Activated CD4-positive, CD25-positive, alpha-beta regulatory T cell treated with anti-CD3 and anti-CD28 coated beads, Interleukin-2, amount 50 U/mL, for 72 hours (primary cell): ENCODE data around the gene MYO10.

Experiments used
- DNase-seq: peaks from one replicate; pipeline ENCODE4 v3.0.0; 2021

The MYO10 gene

DNA sequence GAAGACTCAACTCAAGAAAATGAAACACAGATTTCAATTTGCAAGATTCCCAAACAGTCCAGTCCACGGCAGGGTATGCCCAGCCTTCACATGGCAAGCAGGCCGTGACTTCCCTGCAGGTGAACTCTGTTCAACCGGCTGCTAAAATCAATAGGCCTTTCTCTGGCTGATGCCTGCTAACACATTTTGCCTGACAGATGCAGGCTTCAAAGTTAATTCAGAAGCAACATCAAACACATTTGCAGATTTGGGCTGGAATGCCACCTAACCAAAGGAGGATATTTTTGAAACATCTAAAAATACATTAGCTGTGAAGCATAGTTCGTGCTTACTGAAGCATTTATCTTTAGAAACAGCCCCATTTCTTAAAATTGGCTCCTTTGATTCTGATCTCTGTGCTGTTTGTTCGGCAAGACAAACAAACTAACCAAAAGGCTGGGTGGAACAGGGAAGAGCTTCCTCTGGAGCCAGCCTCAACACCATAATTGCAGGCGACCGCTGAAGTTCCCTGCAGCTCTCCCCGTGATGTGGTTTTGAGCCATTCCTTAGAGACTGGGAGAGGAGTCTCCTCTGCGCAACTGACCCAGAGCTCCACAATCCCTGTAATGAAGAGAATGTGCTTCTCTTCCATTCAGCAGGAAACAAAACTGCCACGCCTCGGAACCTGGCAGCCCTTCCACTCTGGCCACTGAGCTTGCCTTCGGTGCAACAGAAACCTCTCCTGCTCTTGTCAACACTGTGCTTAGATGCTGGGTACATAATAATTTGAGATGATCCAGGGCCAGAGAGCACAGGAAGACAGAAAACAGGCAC lies 126.5 kb downstream of the MYO10 start:
- DNase-seq, result no peak

GRCh38 chr5:16809010-16809394 lies 127.1 kb downstream of the MYO10 start:
- DNase-seq, result no peak

DNA sequence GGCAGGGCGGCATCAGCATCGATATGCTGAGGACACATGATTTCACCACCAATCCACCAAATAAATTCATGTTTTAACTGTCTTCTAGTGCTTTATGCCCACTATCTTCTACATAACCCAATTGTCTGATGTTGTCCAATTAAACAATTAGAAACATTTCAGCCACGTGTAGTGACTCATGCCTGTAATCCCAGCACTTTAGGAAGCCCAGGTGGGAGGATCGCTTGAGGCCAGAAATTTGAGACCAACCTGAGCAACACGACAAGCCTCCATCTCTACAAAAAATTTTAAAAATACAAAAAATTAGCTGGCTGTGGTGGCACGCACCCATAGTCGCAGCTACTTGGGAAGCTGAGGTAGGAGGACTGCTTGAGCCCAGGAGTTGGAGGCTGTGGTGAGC lies 128.1 kb downstream of the MYO10 start:
- no peak for DNase-seq

- DNase-seq, result no peak
Observed at GRCh38 chr5:16807547-16807864, 128.6 kb downstream of the MYO10 start.

DNA sequence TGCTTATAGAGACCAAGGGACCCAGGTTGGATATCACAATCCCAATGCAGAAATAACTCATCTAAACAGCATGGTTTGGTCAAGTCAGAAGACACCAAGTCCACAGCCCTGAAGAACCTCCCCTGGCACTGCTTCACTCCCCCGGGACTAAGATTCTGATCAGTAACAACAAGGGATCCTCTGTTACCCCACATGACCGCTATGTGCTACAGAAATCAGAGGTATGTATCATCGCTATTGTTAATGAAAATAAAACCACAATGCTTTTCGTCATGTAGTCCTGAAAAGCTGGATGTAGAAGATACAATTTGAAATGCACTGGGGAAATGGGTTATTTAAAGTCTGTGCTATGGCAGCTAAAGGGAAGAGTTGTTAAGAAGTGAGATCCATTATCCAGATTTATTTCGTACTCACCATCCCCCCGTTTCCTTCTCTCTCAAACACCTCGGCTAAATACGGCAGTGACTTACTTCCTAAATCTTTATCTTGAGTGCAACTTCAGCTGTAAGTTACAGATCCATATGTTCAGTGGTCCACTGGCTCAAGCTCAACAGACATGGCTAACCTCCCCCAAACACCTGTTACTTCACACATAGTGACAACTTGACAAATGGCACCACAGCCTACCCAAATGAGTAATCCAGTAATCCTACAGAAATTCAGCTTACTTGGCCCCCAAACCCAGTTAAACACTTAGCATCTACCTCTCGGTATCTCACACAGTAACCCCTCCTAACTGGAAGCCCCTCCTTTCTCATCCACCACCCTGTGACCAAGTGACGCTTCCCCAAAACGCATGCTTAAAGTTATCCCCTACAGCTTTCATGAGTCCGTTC lies 129.2 kb downstream of the MYO10 start:
- DNase-seq, result no peak

DNA sequence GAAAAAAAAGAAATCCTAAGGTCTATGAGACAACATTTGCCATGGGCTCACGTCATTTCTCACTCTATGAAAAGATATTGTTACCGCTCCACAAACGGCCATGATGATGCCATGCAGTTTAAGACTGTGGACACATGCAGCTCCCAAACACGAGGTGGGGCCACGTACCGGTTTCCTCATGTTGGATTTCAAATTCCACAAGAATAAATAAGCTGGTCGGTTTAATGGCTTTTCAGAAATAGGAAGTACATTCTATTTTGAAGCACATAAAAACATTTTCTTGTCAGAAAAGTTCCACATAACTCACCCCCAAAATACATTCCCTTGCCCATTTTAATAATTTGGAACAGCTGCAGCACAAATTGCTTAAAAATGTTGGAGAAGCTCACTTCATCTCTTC lies 130.6 kb downstream of the MYO10 start:
- no peak for DNase-seq

DNA sequence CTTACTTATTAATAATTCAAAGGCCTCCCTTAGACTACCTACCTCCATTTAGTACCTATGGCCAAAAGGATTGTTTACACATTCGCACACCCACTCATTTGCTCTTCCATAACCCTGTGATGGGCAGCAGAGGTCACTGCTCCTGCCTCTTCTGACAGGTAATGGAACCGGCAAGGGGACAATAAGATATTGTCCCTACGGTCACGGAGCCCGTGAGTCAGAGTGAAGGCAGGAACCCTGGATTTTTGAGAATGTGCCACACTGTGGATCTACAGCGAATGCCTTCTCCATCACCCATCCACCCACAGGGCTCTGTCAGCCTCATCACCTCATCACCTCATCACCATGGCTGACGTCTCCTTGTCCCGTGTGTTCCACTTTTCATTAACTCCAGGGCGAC lies 132.3 kb downstream of the MYO10 start:
- no peak for DNase-seq

DNA sequence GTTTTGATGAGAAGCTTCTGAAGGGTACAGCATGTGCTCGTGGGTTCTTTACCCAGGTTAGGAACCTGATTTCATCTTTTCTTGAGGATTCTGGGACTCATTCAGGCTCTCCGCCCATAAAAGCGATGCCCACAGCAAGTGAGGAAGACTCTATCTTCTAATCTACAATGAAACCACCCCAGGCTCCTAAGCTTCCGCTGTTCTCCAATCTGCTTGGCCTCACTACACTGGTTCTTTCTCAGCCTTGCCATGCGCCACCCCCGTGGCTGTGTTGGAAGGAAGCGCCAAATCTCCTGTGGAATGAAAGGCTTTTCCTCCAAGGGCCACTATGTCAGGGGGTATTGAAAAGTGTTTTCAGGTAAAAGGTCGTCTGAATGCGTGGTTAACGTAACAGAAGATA lies 135.6 kb downstream of the MYO10 start:
- DNase-seq, result no peak

DNA sequence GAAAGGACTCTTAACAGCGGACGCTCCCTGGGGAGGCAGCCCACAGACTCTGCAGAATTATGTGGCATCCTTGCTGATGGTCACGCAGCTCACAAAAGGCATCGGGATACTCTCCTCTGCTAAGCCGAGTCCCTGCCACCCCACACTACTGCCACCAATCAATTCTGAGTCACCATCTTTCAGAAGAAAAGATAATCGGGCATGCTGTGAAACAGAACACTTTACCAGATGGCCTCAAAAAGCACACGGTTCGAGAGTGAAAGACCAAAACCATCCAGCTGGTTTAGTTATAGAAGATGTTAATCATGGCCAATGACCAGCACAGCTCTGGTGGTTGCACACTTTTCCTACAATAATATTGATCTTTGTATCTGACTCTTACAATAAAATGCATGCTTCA lies 136.3 kb downstream of the MYO10 start:
- DNase-seq, result no peak

DNA sequence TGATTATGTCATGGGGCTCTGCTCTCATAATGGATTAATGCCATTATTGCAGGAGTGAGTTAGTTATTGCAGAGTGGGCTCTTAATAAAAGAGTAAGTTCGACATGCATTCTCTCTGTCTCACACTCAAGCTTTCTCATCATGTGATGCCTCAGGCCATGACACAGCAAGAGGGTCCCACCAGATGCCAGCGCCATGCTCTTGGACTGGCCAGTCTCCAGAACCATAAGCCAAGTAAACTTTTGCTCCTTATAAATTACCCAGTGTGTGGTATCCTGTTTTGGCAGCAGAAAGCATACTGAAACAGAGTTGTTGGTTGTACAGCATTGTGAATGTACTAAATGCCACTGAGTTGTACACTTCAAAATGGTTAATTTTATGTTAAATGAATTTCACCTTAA lies 138.1 kb downstream of the MYO10 start:
- DNase-seq, result no peak

DNA sequence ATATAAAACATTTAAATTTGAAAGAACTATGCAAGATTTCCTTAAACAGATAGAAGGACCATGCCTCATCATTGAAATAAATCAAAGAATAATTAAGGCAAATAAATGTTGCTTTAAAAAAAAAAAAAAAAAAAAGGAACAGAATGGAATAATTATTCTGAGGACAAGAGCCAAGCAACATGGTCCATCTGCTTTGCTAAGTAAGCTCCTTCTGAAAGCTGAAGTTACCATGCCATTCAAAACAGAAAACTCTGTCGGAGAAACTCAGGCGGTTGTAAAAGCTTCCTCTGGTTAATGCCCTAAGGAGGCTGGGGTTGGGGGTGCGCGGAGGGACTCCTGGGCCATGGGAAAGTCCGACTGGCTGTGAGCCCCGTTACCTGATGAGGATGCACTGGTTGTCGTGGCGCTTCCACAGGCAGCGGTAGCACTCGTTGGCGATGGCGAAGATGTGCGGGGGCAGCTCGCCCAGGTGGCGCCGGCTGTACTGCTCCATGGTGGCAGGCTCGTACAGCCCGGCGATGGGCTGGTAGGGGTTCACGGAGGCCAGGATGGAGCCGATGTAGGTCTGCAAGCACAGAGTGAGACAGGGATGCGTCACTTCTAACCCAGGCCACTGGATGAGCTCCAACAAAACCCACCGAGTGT lies 141.7 kb downstream of the MYO10 start:
- DNase-seq, result no peak

DNA sequence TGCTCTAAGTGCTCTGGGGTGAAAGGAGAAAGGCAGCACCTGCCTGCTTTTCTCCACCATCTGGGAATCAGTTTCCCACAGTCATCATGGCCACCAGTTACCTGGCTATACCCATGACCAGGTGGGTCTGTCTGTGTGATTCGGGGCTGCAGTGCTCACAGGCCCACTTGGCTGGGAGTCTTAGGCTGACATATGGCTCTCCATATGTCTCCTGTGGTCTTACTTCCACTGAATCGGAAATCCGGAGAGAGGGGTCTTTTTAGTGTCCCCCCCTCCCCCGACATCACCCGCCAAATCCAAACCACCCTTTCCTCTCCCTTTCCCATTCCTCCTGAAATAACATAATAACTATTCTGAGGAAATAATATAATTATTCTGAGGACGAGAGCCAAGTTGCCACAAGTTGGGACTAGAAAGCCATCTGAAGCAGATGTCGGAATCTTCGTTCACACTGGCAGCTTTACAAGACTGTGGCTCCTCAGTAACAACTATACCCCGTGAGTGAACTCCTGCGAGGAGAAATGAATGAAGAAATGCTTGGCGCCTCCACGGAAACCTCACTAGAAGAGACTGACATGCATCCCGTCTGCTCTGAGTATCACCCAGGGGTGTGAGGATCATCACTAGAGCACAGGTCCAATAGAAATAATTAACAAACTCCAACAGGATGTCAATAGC lies 143.4 kb downstream of the MYO10 start:
- DNase-seq, result no peak

GRCh38 chr5:16791904-16792597 lies 144.0 kb downstream of the MYO10 start:
- DNase-seq, result no peak

GRCh38 chr5:16791036-16791705 lies 144.9 kb downstream of the MYO10 start:
- DNase-seq, result no peak

DNA sequence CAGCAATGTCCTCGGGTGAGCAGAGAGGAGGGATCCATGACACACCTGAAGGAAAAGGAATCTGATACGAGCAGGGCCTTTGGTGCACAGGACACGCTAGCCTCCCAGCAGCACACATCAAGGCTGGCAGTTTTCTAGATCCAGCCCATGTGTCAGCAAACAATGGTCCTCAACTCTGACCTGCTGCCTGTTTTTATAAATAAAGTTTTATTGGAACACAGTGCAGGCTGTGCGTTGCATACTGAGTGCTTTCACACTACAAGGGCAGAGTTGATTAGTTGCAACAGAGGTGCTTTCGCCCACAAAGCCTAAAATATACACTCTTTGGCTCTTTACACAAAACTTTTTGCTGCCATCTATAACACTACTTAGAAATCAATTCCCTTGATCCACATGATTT lies 147.1 kb downstream of the MYO10 start:
- no peak for DNase-seq

GRCh38 chr5:16787278-16787677 lies 148.8 kb downstream of the MYO10 start:
- DNase-seq, result no peak

DNA sequence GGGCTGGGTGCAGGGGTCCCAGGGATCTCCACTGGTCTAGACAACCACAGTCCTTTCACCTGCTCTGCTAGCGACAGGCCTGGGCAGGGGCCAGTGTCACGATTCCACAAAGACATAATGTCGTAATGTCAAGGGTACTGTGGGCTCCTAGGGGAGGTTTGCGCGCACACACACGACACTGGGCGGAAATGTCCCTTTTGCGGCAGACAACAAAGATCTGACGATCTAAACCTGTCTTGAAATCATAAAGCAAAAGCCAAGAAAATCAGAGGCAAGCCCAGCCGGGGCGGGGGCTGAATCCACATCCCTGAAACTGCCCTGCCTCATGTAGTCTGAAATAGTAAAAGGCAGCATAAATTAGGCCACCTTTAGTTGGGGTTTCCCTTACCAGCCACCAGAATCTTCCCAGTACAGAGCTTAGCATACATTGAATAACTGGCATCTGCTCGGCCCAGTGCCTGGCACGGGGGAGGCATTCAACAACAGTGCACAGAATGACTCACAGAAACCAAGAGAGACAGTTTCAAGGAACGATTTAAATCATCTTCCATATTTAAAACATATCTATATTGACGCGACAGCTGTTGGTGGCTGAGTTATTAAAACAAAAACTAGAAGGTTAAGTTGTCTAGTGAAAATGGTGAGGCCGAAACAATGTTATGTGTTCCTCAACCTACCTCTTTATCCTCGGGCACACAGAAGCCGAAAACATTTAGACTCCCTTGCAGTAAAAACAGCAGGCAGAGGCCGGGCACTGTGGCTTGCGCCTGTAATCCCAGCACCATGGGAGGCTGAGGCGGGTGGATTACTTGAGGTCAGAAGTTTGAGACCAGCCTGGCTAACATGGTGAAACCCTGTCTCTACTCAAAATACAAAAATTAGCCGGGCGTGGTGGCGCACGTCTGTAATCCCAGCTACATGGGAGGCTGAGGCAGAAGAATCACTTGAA lies 151.0 kb downstream of the MYO10 start:
- DNase-seq, result peak; percentile 49

GRCh38 chr5:16784088-16784487 lies 152.0 kb downstream of the MYO10 start:
- DNase-seq, result no peak

DNA sequence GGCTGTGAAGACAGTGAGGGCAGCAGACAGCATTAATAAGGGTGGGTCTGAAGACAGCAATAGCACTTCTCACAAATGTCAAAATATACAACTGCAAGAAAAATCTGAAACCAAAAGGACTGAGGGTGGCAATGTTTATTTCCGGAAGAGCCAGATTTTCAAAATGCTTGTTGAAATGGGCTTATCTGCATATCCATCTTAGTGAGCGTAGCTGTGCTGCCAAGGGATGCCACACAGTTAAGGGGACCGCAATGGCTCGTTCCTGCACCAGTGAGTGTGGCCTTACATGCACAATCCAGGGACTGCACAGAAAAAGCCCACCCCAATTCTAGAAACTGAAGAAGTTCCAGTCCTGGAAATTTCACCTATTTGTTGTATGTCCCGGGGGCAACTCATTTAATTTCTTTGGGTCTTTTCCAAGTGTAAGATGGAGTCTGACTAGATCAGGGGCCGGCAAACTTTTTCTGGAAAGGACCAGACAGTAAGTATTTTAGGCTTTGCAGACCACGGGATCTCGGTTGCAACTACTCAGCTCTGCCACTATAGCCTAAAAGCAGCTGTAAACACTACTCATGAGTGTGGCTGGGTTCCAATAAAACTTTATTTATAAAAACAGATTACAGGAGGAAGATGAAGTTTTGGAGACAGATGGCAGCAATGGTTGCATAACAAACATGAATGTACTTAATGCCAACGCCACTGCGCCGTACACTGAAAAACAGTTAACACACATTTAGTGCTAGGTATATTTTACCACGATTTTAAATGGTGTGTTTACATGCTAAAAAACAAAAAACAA lies 154.1 kb downstream of the MYO10 start:
- no peak for DNase-seq

- DNase-seq, result no peak
Observed at GRCh38 chr5:16780325-16780724, 155.8 kb downstream of the MYO10 start.
